Activated T-cell treated with anti-CD3 and anti-CD28 coated beads for 24 hours (primary cell): ENCODE data around the gene PLRG1.
"Not testable (repeated sequence)": the region's sequence is repeated elsewhere in the genome, so short reads cannot be mapped to it uniquely, and the experiment has no call there.

Source experiments
- DNase-seq: peaks from one replicate; pipeline ENCODE4 v3.0.0-alpha.2; 2020; ENCODE audit warnings: low read depth

Gene PLRG1

DNA sequence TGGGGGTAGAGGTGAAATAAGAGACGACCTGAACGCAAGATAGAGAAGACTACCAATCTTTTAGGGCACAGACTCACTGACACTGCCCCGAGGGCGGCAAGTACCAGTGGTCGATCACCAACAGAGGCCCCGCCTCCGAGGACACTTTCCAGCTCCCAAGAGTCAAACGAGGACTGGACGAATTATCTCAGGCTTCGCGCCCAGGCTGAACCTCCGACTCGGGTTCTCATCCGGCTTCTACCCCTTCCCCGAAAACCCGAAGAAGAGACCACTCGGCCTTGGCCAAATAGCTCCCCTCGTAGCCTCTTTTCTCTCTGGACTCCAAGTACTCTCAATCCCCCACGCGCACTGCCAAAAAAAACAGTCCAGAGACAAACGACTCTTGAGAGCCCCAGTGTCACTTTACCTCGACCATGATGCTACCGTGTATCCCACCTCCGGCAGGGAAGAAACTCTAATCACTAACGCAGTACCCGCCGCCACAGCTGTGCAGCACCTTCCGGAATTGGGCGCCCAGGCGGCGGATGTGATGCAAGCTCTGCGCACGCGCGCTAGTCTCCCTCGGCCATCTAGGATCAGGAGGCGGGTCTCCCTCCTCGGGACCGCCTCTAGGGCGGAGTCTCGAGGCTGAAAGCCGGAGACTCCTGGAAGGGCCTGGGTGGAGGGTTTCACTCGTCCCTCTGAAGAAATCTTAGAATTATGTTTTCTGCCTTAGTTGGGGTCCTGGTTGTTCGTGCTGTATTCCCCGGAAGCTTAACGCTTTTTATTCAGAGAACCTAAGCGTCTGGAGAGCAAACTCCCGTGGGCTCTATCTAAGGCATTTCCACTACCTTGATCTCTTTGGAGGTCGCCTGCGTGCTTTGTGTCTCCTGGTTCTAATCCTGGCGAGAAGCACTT, at the start of gene PLRG1:
Gene PLRG1 (minus strand): TSS at position 507 of the 897 bp plus-strand sequence. CDS start 92 bp downstream, at position 415.
- peak; percentile 96 for DNase-seq

DNA sequence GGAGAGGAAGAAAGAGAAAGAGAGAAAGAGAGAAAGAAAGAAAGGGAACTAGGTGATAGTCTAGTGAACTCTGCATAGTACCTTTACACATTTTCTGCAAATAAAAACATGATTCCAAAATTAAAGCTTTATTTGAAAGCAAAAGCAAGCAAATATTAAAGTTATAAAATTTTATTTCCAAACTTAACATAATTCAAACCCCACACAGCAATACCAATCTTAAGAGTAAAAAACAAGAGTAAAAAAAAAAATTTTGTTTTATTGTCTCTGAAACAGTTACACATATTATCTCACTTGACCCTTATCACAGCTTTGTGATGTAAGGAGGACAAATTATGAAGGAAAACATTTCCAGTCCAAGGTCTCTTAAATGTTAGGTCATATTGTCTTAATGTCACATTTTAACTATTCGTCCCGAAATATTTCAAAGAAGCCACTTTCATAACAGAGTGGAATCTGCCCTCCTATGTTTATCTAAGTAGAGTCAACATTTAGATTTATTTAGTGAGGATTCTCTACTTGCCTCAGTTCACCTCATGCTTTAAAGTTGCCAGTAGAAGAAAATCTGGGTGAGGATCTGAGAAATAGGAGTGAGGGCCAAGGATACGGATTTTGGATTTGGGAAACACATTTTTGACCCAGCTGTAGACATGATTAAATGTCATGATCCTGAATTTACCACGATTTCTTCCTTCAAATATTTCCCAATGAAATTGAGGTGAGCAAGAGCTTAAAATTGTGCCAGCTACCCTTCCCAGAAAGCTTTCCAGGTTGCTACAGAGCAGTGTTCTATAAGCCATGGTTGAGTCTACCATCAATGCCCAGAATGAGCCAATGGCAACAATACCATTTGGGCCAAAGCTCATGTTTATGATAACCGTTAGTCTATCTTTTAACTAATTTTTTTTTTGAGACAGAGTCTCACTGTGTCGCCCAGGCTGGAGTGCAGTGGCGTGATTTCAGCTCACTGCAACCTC, 47.9 kb upstream of the PLRG1 start:
- DNase-seq, result no peak

DNA sequence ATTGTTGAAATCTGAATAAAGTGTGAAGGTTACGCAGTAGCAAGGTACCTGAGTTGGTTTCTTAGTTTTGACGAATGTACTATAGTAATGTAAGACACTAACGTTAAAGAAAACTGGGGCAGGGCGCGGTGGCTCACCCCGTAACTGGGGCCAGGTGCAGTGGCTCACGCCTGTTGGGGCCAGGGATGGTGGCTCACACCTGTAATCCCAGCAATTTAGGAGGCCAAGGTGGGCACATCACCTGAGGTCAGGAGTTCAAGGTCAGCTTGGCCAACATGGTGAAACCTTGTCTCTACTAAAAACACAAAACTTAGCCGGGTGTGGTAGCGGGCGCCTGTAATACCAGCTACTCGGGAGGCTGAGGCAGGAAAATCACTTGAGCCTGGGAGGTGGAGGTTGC, 47.1 kb upstream of the PLRG1 start:
- DNase-seq, result not testable (repeated sequence)

DNA sequence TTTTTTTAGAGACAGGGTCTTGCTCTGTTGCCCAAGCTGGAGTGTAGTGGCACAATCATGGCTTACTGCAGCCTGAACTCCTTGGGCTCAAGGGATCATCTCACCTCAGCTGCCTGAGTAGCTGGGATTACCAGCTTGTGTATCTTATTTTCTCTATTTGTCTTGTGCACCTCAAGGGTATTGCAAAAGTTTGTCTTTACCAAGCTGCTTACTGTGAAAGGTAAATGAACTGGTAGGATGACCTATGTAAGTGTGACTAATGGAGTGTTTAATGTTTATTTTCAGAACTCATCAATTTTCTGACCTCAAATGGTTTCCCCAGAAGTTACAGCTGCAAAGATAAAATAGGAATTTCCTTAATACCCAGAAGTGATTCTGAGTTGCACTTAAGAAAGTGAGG, 45.6 kb upstream of the PLRG1 start:
- DNase-seq, result no peak

DNA sequence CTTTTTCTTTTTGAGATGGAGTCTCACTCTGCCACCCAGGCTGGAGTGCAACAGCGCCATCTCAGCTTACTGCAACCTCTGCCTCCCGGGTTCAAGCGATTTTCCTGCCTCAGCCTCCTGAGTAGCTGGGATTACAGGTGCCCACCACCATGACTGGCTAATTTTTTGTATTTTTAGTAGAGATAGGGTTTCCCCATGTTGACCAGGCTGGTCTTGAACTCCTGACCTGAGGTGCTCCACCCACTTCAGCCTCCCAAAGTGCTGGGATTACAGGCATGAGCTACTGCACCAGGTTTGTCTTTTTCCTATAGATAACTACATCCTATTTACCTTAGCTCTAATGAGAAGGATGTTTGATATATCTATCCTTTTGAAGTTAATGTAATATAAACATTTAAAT, 44.1 kb upstream of the PLRG1 start:
- DNase-seq, result not testable (repeated sequence)

DNA sequence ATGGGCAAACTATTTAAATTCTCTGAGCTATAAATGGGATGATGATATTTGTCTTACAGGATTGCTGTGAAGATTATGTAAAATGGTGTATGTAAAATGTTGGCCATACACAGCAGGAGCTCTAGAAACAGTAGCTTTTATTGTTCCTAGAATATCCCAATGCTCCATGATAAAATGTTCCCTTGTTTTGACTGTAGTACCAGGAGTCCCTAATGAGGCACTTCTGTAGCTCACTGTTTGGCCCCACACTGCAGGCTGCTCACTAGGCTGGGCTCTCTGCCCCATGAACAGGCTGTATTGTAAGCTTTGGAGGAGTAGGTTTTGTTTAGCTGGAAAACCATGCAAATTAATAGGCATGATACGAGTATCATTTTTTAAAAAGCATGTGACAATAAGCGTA, 43.7 kb upstream of the PLRG1 start:
- DNase-seq, result no peak

DNA sequence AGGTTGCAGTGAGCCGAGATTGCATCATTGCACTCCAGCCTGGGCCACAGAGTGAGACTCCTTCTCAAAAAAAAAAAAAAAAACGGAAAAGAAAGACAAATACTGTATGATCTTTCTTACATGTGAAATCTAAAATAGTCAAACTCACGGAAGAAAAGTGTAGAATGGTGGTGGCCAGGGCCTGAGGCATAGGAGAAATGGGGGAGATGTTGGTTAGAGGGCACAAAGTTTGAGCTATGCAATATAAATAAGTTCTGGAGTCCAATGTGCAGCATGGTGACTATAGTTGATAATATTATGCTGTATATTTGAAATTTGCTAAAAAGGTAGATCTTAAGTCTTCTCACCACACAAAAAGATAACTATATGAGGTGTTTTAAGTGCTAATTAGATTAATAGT, 41.7 kb upstream of the PLRG1 start:
- no peak for DNase-seq

DNA sequence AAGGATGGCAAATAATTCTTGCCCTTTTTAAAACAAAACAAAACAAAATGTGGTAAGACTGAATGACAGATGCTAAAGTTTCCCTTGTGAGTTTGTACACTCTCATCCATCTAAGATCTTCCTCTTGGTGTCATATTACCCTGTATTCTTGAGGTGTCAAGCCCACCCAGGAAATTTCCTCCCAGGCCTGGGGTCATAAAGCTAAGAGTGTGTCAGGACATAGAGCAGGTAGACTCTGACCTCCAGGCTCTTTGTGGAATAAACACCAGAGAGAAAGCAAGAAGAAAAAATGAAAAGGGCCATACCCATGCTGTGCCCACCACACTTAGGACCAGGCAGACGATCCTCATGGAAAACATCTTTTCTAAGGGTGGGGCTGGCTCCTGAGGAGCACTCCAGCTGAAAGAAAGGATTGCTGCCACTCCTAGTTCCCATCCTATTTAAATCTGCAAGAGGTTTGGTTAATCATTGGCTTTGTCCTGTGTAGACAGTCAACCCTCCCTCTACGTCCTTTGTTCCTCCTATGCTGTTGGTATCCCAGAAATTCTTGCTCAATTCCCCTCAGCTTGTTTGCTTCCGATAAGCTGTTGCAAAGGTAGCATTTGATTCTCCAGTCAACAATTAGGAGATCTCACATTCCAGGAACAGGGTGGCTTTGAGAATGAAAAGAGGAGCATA, 40.3 kb upstream of the PLRG1 start, which contains the start of gene FGA:
Gene FGA (minus strand): TSS at position 414 of the 678 bp plus-strand sequence. CDS start 55 bp downstream, at position 359.
- DNase-seq, result no peak

DNA sequence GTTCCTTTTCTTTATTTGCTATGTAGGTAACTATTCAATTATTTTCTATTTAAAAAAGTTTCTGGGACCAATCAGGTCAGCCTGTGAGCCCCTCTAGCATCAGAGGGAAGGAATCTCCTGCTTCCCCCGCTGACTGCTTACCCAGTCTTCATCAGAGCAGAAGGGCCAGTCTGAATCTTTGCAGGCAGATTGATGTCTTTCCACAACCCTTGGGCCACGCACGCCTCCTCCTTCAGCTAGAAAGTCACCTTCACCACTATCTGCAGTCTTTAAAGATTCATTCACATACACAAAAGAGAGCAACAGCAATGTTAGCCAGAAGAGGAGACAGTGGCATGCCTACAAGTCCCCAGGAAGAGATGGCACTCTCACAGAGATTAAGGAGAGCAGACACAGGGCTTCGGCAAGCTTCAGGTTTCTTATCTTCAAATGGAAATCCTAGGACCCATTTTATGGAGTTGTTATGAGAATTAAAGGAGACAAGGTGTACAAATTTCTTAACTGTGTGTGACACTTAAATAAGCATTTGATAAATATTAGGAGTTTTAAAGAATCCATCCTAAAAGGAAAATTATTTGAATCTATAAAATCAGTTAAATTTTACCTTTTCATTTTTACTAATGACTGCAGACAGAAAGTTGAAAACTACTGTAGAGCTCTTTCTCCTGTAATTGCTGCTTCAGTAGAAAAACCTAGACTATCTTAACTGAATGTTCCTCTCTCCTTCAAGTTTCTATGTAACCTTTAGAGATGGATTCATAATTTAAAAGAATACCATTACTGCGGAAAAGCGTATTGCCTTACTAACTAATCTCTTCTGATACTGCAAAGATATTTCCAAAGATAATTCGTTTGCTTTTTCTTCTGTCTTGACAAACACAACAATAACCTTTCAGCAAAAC, 39.3 kb upstream of the PLRG1 start:
- no peak for DNase-seq

DNA sequence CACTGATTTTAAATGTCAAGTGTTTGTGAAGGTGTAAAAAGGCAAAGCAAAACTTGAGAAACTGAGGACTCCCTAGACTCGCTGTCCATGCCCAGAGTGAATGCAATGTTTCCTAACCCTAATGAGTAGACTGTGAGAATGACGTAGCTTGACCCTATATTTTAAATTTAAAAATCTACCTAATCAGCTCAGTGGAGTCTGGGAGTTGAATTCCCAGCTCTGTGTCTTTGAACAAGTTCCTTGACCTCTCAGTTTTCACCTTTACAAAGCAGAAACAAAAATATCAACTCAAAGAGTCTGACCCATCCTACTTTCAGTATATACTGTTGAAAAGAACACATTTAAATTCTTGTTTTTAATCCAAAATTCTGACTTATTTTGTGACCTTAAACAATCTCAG, 38.0 kb upstream of the PLRG1 start:
- no peak for DNase-seq

DNA sequence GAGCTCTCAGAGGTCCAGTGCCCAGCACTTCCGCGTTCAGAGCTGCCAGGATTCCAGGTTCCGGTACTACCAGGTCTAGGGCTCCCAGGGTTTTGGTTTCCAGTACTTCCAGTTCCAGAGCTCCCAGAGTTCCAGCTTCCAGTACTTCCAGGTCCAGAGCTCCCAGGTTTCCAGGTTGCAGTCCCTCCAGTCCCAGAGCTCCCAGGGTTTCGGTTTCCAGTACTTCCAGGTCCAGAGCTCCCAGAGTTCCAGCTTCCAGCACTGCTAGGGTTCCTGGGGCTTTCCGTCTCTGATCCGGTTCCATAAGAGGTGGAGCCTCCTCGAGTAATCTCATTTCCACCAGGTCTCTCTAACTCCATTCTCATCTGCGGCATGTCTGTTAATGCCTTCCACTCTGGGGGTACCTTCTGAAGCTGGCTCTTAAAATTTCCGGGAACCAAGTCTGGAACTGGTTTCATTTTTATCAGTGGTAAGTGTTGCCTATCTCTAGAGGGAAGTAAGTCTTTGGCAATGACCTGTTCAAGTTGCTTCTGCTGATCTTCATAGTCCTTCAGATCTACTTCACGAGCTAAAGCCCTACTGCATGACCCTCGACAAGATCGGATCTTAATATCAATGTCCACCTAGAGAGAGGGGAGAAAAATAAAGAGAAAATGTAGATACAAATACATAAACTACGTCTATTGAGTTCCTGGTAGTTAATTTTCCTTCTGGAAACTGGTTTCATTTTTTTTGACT, 36.3 kb upstream of the PLRG1 start:
- DNase-seq, result no peak

DNA sequence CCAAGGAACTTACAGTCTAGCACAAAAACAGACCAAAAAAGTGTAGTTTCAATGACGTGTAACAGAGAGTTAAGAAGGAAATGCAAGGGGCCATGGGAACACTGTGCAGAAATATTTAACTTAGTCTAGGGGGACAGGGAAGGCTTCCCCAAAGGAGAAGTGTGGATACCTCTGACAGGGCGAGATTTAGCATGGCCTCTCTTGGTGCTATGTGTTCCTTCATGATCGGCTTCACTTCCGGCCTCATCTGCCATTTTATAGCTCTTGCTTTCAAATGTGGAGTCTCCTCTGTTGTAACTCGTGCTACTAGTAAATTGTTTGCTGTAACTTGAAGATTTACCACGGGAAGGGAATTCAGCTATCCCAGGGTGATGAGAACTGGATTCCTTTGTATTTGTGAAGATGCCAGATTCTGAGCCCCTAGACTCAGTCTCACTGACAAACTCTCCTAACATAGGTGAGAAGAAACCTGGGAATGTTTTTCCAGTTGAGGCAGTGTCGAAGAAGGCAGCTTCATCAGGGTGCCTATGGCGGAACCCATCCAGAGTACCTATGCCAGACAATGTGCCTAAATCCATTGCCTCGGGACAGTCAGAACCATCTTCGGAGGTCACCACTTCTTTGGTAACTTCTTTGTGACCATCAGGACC, 35.3 kb upstream of the PLRG1 start:
- DNase-seq, result no peak

DNA sequence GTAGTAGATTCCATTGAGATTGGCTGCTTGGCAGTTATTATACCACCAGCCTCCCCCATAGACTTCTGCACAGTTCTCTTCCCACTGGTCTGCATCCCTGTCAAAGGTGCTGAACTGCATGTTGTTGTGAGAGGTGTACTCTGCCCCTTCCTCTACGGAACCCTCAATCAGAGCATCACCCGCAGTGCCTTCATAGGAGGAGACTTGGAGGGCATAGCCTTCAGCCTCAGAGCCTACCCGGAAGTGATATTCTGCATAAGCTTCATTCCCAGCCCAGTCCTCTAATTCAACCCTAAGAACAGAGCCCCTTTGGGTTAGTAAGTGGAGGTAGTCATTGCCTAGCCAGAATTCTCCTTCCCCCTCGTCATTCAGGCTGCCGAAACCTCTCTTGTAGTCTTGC, 34.1 kb upstream of the PLRG1 start:
- DNase-seq, result no peak

DNA sequence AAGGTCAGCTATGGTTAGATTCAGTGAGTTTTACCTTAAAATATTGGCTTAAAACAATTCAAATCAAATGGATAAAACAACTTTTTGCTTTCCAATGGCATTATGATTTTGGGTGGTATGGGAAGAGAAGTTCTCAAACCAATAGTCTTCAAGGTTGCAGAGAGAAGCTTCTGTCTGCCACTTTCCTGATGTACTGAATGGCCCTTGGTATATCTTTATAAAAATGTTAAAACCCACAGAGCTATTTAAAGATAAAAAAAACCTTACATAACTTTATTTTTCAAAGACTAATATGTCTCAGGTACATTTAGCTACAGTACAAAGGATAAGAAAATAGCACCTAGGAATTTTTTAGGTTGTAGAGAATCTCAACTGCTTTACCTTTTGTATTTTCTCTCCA, 33.5 kb upstream of the PLRG1 start:
- no peak for DNase-seq

DNA sequence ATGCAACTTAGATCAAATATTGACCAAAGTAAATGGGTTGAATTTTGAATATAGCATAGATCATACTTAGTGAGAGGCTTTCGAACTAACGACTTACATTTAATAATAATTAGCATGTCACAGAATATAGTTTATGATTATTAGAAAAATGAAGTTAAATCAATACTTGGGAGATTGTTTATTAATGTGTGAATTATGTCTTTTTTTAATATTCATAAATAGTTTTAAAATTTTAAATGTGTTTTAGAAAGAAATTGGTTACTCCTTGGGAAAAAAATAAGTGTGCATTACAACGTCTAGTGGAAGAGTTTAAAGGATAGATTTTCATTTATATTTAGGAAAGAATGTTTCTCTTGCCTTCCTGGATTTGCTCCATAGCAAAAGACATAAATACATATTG, 33.0 kb upstream of the PLRG1 start:
- no peak for DNase-seq

DNA sequence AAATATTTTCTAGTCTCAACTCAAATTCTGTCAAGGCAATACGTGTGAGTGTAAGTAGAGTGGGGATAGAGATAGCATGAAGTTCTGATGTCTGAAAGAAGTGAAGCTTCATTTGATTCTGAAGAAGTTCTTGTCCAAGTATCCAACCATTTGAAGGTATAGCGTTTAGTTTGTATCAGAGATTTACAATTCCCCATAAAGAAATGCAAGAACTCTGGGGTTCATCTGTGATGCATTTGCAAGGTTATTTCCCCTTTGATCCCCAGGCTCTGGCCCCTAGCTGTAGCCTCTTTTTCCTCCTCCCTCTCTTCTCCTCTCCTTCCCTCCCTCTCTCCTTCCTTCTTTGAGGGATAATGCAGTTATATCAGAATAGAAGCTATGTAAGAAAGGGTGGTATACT, 32.5 kb upstream of the PLRG1 start:
- DNase-seq, result no peak

DNA sequence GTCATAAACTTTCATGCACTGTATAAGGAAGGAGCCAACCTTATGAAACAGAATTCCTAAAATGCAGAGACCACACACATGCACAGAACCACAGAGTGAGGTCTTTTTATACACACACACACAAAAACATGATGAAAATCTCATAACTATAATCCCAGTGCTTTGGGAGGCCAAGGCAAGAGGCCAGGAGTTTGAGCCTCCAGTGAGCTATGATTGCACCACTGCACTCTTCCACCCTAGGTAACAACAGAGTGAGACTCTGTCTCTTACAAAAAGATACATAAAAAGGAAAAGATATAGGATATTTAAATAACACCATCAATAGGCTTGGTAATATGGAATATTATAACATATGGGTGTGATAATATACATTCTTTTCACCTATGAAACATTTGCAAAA, 29.7 kb upstream of the PLRG1 start:
- DNase-seq, result no peak

DNA sequence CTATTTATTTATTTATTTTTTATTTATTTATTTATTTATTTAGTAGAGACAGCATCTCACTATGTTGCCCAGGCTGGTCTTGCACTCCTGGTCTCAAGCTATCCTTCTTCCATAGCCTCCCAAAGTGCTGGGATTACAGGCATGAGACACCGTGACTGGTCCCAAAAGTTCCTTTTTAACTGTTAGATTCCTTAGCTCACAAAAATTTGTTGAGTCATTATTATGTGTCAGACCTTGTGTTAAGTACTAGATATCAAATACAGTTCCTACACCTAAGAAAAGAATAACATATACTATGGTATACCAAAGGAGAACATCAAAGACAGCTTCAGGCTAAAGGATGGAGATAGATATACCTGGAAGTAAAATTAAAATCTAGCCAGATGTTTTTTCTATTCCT, 28.7 kb upstream of the PLRG1 start:
- DNase-seq, result no peak

DNA sequence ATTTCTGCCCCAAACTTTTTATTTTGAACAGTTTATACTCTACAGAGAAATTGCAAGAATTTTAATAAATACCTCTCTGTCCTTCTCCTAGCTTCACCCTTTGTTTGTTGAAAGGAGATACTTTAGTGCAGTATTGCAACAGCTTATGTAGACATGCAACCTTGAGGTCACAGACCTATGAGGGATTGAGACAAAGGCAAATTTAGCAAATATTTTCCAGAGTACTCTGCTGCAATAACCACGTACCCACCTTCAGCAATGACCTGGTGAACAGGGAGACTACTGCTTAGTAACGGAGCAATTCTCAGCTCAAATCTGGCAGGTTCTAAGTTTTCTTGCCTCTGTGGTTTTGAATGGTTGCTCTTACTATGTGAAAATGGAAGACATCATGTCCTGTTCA, 27.1 kb upstream of the PLRG1 start:
- DNase-seq, result no peak

DNA sequence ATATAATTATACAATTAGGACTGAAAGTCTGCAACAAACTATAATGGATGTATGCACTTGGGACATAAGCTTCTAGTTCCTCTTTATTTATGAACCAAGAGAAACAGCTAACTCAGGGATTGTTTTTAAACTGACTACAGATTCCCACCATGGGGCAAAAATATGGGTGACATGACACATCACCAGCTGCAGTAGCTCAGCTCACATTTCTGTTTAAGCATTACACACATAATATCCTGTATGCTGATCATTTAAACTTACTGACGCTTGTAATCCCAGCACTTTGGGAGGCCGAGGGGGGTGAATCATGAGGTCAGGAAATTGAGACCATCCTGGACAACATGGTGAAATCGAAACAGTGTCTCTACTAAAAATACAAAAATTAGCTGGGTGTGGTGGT, 24.1 kb upstream of the PLRG1 start:
- DNase-seq, result no peak
